NCI-H2196 treated with DMSO at 0.1 percent for 48 hours (cell line): ENCODE data around the gene LFNG.
"Not testable (repeated sequence)": the region's sequence is repeated elsewhere in the genome, so short reads cannot be mapped to it uniquely, and the experiment has no call there.

Source experiments
- DNase-seq: peaks from one replicate; lab custom pipeline; 2025; ENCODE audit not compliant: unreplicated experiment; lab: John Stamatoyannopoulos, UW

The LFNG gene

GRCh38 chr7:2527505-2528467, 8.2 kb downstream of the LFNG start:
- no peak for DNase-seq

GRCh38 chr7:2528481-2529095, 9.0 kb downstream of the LFNG start:
- DNase-seq, result no peak

GRCh38 chr7:2529161-2530070, 9.8 kb downstream of the LFNG start:
- DNase-seq, result no peak

GRCh38 chr7:2530071-2530987, 10.8 kb downstream of the LFNG start:
- DNase-seq, result no peak

- not testable (repeated sequence) for DNase-seq
Measured at GRCh38 chr7:2530994-2531795, 11.6 kb downstream of the LFNG start.

GRCh38 chr7:2531796-2532110, 12.2 kb downstream of the LFNG start:
- not testable (repeated sequence) for DNase-seq

- not testable (repeated sequence) for DNase-seq
Measured at GRCh38 chr7:2532199-2532772, 12.7 kb downstream of the LFNG start.

GRCh38 chr7:2532816-2533215, 13.2 kb downstream of the LFNG start:
- DNase-seq, result not testable (repeated sequence)

GRCh38 chr7:2533566-2533965, 14.0 kb downstream of the LFNG start:
- not testable (repeated sequence) for DNase-seq

GRCh38 chr7:2534214-2534613, 14.6 kb downstream of the LFNG start:
- not testable (repeated sequence) for DNase-seq

- DNase-seq, result not testable (repeated sequence)
Measured at GRCh38 chr7:2535872-2536627, 16.5 kb downstream of the LFNG start.

- no peak for DNase-seq
Measured at GRCh38 chr7:2537981-2538851, 18.6 kb downstream of the LFNG start.

- DNase-seq, result no peak
Measured at GRCh38 chr7:2539031-2539911, 19.7 kb downstream of the LFNG start.

GRCh38 chr7:2540133-2540532, 20.6 kb downstream of the LFNG start:
- no peak for DNase-seq

- no peak for DNase-seq
Measured at GRCh38 chr7:2540641-2541051, 21.1 kb downstream of the LFNG start.

GRCh38 chr7:2541291-2542010, 21.9 kb downstream of the LFNG start:
- DNase-seq, result no peak
